IMR-90 (cell line): ENCODE data around the gene EPB41L3. TPM values are rescaled to one million over a fixed set of nuclear protein-coding genes. Genes with fewer than 3 reads are reported as not detected.

Experiments used
- ATAC-seq: fragments of 200-7000 bp; cut with Tn5 transposase; 2 replicates; pipeline ENCODE4 v1.9.1; 2020; ENCODE audit warnings: low read depth, mild to moderate bottlenecking, moderate library complexity
- BruUV-seq: library from RNA; stranded (reverse); fragments of 400-500 nt; replicated peaks from 2 replicates; lab custom pipeline; 2021; lab: Mats Ljungman, UMichigan
- CTCF ChIA-PET: fragments of 300-600 bp; formaldehyde crosslinking; extraction: SDS; loops from one replicate; lab custom pipeline; 2021; ENCODE audit warnings: antibody characterized with exemption; lab: Yijun Ruan, JAX
- POLR2A ChIA-PET: fragments of 300-600 bp; sonication (Branson Sonifier 250); formaldehyde crosslinking; loops from one replicate; lab custom pipeline; 2022; ENCODE audit warnings: antibody characterized with exemption; ENCODE audit not compliant: unreplicated experiment; lab: Charles Lee
- DNase-seq: peaks from one replicate; pipeline ENCODE4 v3.0.0; 2013
- H2AFZ ChIP-seq: replicated peaks from 2 replicates; pipeline ENCODE3; 2013; ENCODE audit warnings: low read length, mild to moderate bottlenecking; ENCODE audit not compliant: poor library complexity
- H2AK5ac ChIP-seq: 2 replicates; pipeline ENCODE4 v1.6.1; 2013; ENCODE audit warnings: low read depth, low read length, inconsistent platforms
- H2AK9ac ChIP-seq: replicated peaks from 2 replicates; pipeline ENCODE3; 2013; ENCODE audit warnings: mild to moderate bottlenecking, low read depth, low read length, moderate library complexity; ENCODE audit not compliant: poor library complexity
- H2BK120ac ChIP-seq: 2 replicates; pipeline ENCODE4 v1.6.1; 2013; ENCODE audit warnings: low read depth, low read length, inconsistent platforms
- H2BK15ac ChIP-seq: 3 replicates; pipeline ENCODE4 v1.6.1; 2013; ENCODE audit warnings: low read depth, low read length, inconsistent platforms
- H2BK20ac ChIP-seq: 2 replicates; pipeline ENCODE4 v1.6.1; 2013; ENCODE audit warnings: low read depth, mild to moderate bottlenecking, inconsistent platforms, low read length, moderate library complexity
- H2BK5ac ChIP-seq: 2 replicates; pipeline ENCODE4 v1.6.1; 2013; ENCODE audit warnings: mild to moderate bottlenecking, low read depth, low read length, inconsistent platforms; ENCODE audit not compliant: poor library complexity, severe bottlenecking
- H3K14ac ChIP-seq: replicated peaks from 2 replicates; pipeline ENCODE4 v1.6.1; 2013; ENCODE audit warnings: low read depth, low read length, inconsistent platforms
- H3K18ac ChIP-seq: 2 replicates; pipeline ENCODE4 v1.6.1; 2013; ENCODE audit warnings: low read depth, low read length, control low read depth
- H3K23ac ChIP-seq: 2 replicates; pipeline ENCODE4 v1.6.1; 2013; ENCODE audit warnings: low read depth, low read length, inconsistent platforms
- H3K27ac ChIP-seq: 2 replicates; pipeline ENCODE4 v1.5.1; 2013; ENCODE audit warnings: mild to moderate bottlenecking, control low read depth, low read length; ENCODE audit not compliant: insufficient read depth
- H3K27me3 ChIP-seq: 2 replicates; pipeline ENCODE4 v1.6.1; 2013; ENCODE audit warnings: low read length; ENCODE audit not compliant: control insufficient read depth, insufficient read depth
- H3K36me3 ChIP-seq: 2 replicates; pipeline ENCODE4 v1.6.1; 2013; ENCODE audit warnings: low read length, mixed read lengths; ENCODE audit not compliant: control insufficient read depth, insufficient read depth
- H3K4ac ChIP-seq: 2 replicates; pipeline ENCODE4 v1.6.1; 2013; ENCODE audit warnings: low read depth, low read length, inconsistent platforms
- H3K4me1 ChIP-seq: 2 replicates; pipeline ENCODE4 v1.6.1; 2013; ENCODE audit warnings: low read length, mixed read lengths; ENCODE audit not compliant: control insufficient read depth, insufficient read depth
- H3K4me2 ChIP-seq: 2 replicates; pipeline ENCODE4 v1.6.1; 2013; ENCODE audit warnings: low read depth, mild to moderate bottlenecking, control low read depth, low read length, moderate library complexity
- H3K4me3 ChIP-seq: 2 replicates; pipeline ENCODE4 v1.5.1; 2013; ENCODE audit warnings: low read depth, mild to moderate bottlenecking, control low read depth, low read length, moderate library complexity; ENCODE audit not compliant: insufficient read depth
- H3K56ac ChIP-seq: 2 replicates; pipeline ENCODE4 v1.6.1; 2013; ENCODE audit warnings: low read length, inconsistent platforms; ENCODE audit not compliant: insufficient read depth; ENCODE audit errors: extremely low read depth
- H3K79me1 ChIP-seq, 2 experiments: 2 replicates each; pipeline ENCODE4 v1.6.1; 2013; ENCODE audit warnings: low read length in 2 of 2, inconsistent platforms in 1 of 2, low read depth in 1 of 2
- H3K9ac ChIP-seq: 2 replicates; pipeline ENCODE4 v1.6.1; 2013; ENCODE audit warnings: low read depth, low read length, control low read depth
- H3K9me1 ChIP-seq: 2 replicates; pipeline ENCODE4 v1.6.1; 2013; ENCODE audit warnings: low read length, inconsistent platforms; ENCODE audit not compliant: insufficient read depth
- H3K9me3 ChIP-seq: 2 replicates; pipeline ENCODE4 v1.6.1; 2013; ENCODE audit warnings: low read length; ENCODE audit not compliant: control insufficient read depth, insufficient read depth
- H4K20me1 ChIP-seq: 2 replicates; pipeline ENCODE4 v1.6.1; 2013; ENCODE audit warnings: low read length, inconsistent platforms; ENCODE audit not compliant: insufficient read depth
- H4K5ac ChIP-seq: 2 replicates; pipeline ENCODE4 v1.6.1; 2013; ENCODE audit warnings: mild to moderate bottlenecking, low read depth, low read length, control low read depth
- H4K8ac ChIP-seq, 2 experiments: 2 replicates each; pipeline ENCODE4 v1.6.1; 2013; ENCODE audit warnings: low read depth in 2 of 2, low read length in 2 of 2, control low read depth in 1 of 2, inconsistent platforms in 1 of 2
- H4K91ac ChIP-seq: 2 replicates; pipeline ENCODE4 v1.6.1; 2013; ENCODE audit warnings: low read depth, low read length, inconsistent platforms; ENCODE audit not compliant: insufficient read depth
- BHLHE40 ChIP-seq: fragments of 150-350 bp; IDR thresholded peaks from 2 replicates; pipeline ENCODE4 v1.6.1; 2016; ENCODE audit warnings: mild to moderate bottlenecking, low read depth, low read length
- CEBPB ChIP-seq: IDR thresholded peaks from 2 replicates; pipeline ENCODE4 v1.6.1; 2012; ENCODE audit warnings: low read depth, low read length, improper control_type of control experiment
- CHD1 ChIP-seq: IDR thresholded peaks from 2 replicates; pipeline ENCODE4 v1.6.1; 2012; ENCODE audit warnings: low read depth, low read length, improper control_type of control experiment
- CTCF ChIP-seq: conservative IDR thresholded peaks from 2 replicates; pipeline ENCODE4 v1.5.1; 2012; ENCODE audit warnings: mild to moderate bottlenecking, low read depth, low read length, improper control_type of control experiment
- ELK1 ChIP-seq: fragments of 150-350 bp; IDR thresholded peaks from 2 replicates; pipeline ENCODE4 v1.6.1; 2016; ENCODE audit warnings: low read depth, mild to moderate bottlenecking, low read length, moderate library complexity, borderline replicate concordance
- FOS ChIP-seq: fragments of 150-350 bp; IDR thresholded peaks from 2 replicates; pipeline ENCODE4 v1.6.1; 2016; ENCODE audit warnings: low read depth, low read length
- MAFK ChIP-seq: IDR thresholded peaks from 2 replicates; pipeline ENCODE4 v1.6.1; 2012; ENCODE audit warnings: low read depth, low read length, improper control_type of control experiment
- MAZ ChIP-seq: IDR thresholded peaks from 2 replicates; pipeline ENCODE4 v1.6.1; 2012; ENCODE audit warnings: low read depth, mild to moderate bottlenecking, low read length, improper control_type of control experiment, moderate library complexity, borderline replicate concordance
- MXI1 ChIP-seq: IDR thresholded peaks from 2 replicates; pipeline ENCODE4 v1.6.1; 2012; ENCODE audit warnings: low read depth, mild to moderate bottlenecking, low read length, moderate library complexity, borderline replicate concordance
- NFE2L2 ChIP-seq: fragments of 150-350 bp; IDR thresholded peaks from 2 replicates; pipeline ENCODE4 v1.6.1; 2016; ENCODE audit warnings: low read depth, mild to moderate bottlenecking, low read length
- POLR2A ChIP-seq: IDR thresholded peaks from 2 replicates; pipeline ENCODE4 v1.6.1; 2012; ENCODE audit warnings: mild to moderate bottlenecking, low read depth, low read length
- RAD21 ChIP-seq: IDR thresholded peaks from 2 replicates; pipeline ENCODE4 v1.6.1; 2012; ENCODE audit warnings: low read length, improper control_type of control experiment
- RCOR1 ChIP-seq: IDR thresholded peaks from 2 replicates; pipeline ENCODE4 v1.6.1; 2012; ENCODE audit warnings: mild to moderate bottlenecking, low read length, improper control_type of control experiment; ENCODE audit not compliant: insufficient replicate concordance
- RFX5 ChIP-seq: IDR thresholded peaks from 2 replicates; pipeline ENCODE4 v1.8.0; 2012; ENCODE audit warnings: low read depth, mild to moderate bottlenecking, low read length, moderate library complexity
- SMC3 ChIP-seq: fragments of 150-350 bp; IDR thresholded peaks from 2 replicates; pipeline ENCODE4 v1.6.1; 2016; ENCODE audit warnings: low read depth, mild to moderate bottlenecking, antibody characterized with exemption, low read length, moderate library complexity
- USF2 ChIP-seq: fragments of 150-350 bp; IDR thresholded peaks from 2 replicates; pipeline ENCODE4 v1.6.1; 2017; ENCODE audit warnings: mild to moderate bottlenecking, antibody characterized with exemption, low read length, low read depth
- WGBS, 2 experiments: methylation state at CpG; one replicate each; pipeline versions ENCODE4 v1.1.5 to v1.1.7; 2013; ENCODE audit warnings: missing lambda C conversion rate in 2 of 2; ENCODE audit not compliant: insufficient read length in 1 of 2; ENCODE audit errors: extremely low coverage in 2 of 2; 5-methylcytosine and 5-hydroxymethylcytosine counted together
- dilution Hi-C: fragments of 300-500 bp; cut with HindIII; formaldehyde crosslinking; loops from one replicate; pipeline ENCODE4 v1.14.3; 2018; ENCODE audit warnings: low sequenced_read_pairs; ENCODE audit not compliant: unreplicated experiment
- in situ Hi-C: fragments of 300-500 bp; cut with MboI; formaldehyde crosslinking; loops from 3 replicates; pipeline ENCODE4 v1.14.3; 2019; ENCODE audit warnings: low sequenced_read_pairs, inconsistent platforms, mixed read lengths
- intact Hi-C: fragments of 100-400 bp; cut with micrococcal nuclease; formaldehyde crosslinking; loops from 2 replicates; pipeline ENCODE4 v1.10.0; 2022
- polyA plus RNA-seq, 3 experiments: library from polyadenylated mRNA; depleted of rRNA; stranded (reverse); fragments of >200 nt; gene quantifications; 2 replicates each; pipeline ENCODE4 v1.2.3, GENCODE V29; 2012; ENCODE audit warnings: low replicate concordance in 1 of 3
- total RNA-seq: library from RNA; depleted of rRNA; stranded (reverse); fragments of >200 nt; gene quantifications from 2 replicates; pipeline ENCODE4 v1.2.3, GENCODE V29; 2012

Gene EPB41L3
- total and polyA plus RNA-seq, 2 of the 4 experiments (the other 2 are of a cell fraction) = 36.6 to 70.3 TPM

- no peak overlapping the region for H4K91ac ChIP-seq
- ChIA-PET CTCF (no interaction called here), POLR2A (no interaction called here)
- no peak overlapping the region for H3K23ac ChIP-seq
- no peak overlapping the region for H2BK15ac ChIP-seq
- H3K4me3 ChIP-seq = no peak overlapping the region
- H3K36me3 ChIP-seq = peaks cover 4% of the 10 kb centered on the region; the same call in 1 of the 2 replicates
- no peak overlapping the region for H2AK9ac ChIP-seq
- no peak overlapping the region for H3K27ac ChIP-seq
- H3K4ac ChIP-seq = no peak overlapping the region
- H3K14ac ChIP-seq = no peak overlapping the region
- no peak overlapping the region for H2AK5ac ChIP-seq
- no peak for TF ChIP-seq BHLHE40
- no peak for TF ChIP-seq SMC3
- no peak for TF ChIP-seq MAZ
- no peak for TF ChIP-seq RFX5
- no peak for TF ChIP-seq RAD21
- no peak for TF ChIP-seq CEBPB
- TF ChIP-seq MXI1 = no peak
- TF ChIP-seq CHD1 = no peak
- TF ChIP-seq ELK1 = no peak
- TF ChIP-seq RCOR1 = no peak
- TF ChIP-seq MAFK = no peak
- no peak for TF ChIP-seq FOS
- TF ChIP-seq NFE2L2 = no peak
- no peak for TF ChIP-seq POLR2A
- TF ChIP-seq USF2 = no peak
- TF ChIP-seq CTCF = no peak
- no TSS peak for BruUV-seq
- no peak overlapping the region for H2AFZ ChIP-seq
- H3K4me2 ChIP-seq = no peak overlapping the region
- H3K9me3 ChIP-seq = no peaks in the 10 kb centered on the region
- H3K9ac ChIP-seq = no peak overlapping the region
- no peaks in the 10 kb centered on the region; the same call in 1 of the 2 replicates for H3K4me1 ChIP-seq
- no peak overlapping the region for H2BK5ac ChIP-seq
- H3K56ac ChIP-seq = no peak overlapping the region
- ATAC-seq (no peak), DNase-seq (no peak)
- peaks cover 3% of the 10 kb centered on the region; the same call in 1 of the 2 replicates for H4K20me1 ChIP-seq
- H2BK120ac ChIP-seq = no peak overlapping the region
- intact Hi-C loops = no loop called here
- no peak overlapping the region for H4K8ac ChIP-seq
- H3K18ac ChIP-seq = no peak overlapping the region
- 100% methylated on average over 2 of the region's 5 CpGs; no CpG with 5 or more reads in 1 of the 2 experiments for WGBS, 2 experiments
- H3K79me1 ChIP-seq = peaks cover 0 to 13% of the 10 kb centered on the region in 2 experiments; a peak in 2 of 4 replicates
- H2BK20ac ChIP-seq = no peak overlapping the region
- no peak overlapping the region for H4K5ac ChIP-seq
- dilution Hi-C loops = no loop called here
- in situ Hi-C loops = no loop called here
- no peaks in the 10 kb centered on the region for H3K9me1 ChIP-seq
- H3K27me3 ChIP-seq = no peaks in the 10 kb centered on the region
Measured at GRCh38 chr18:5481621-5482020, 62.2 kb downstream of the EPB41L3 start.
